HG02763 (cell line): ENCODE measurements around the gene MRPL2.
"Not testable (repeated sequence)": the region's sequence is repeated elsewhere in the genome, so short reads cannot be mapped to it uniquely, and the experiment has no call there.

Experiments
- ATAC-seq: cut with Tn5 transposase; IDR thresholded peaks from one replicate; pipeline ENCODE4 v1.9.1; 2021; ENCODE audit warnings: mild to moderate bottlenecking, moderate library complexity; ENCODE audit not compliant: unreplicated experiment

The MRPL2 gene

DNA sequence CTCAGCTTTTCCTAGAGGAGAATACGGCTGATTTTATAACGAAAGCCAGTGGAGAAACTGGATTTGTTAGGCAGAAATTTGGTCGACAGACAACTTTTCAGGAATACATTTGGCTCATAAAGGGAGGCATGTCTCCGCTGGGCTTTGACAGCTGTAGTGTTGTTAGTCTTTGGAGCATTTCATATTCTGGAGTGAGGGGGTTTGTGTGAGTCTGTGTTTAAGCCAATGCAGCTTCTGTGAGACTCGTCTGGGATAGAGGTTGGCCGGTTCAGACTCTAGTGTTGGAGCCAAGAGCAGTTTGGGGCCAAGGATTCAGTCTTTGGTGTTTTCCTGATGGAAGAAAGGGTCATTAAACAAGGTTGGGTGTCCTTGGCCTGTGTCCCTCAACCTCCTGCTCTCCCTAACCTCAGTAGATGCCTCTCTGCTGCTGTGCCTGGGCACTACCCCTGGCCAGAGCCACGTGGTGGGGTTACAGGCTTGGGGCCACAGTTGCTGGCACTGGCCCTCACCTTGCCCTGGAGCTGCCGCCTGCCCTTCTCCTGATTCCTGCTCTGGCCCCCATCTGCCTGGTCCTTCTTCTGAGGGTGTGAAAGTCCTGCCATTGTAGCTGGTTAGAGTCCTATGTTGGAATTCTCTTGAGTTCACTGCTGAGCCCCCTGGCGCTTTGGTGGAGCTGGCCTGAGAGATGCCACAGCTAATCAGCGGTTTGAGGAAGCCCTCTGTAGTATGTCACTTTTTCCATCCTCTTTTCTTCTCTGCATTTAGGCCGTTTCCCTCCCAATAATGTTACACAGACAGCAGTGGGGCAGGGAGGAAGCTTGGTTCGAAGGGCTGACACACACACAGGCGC, 23.8 kb upstream of the MRPL2 start:
- ATAC-seq: no peak

DNA sequence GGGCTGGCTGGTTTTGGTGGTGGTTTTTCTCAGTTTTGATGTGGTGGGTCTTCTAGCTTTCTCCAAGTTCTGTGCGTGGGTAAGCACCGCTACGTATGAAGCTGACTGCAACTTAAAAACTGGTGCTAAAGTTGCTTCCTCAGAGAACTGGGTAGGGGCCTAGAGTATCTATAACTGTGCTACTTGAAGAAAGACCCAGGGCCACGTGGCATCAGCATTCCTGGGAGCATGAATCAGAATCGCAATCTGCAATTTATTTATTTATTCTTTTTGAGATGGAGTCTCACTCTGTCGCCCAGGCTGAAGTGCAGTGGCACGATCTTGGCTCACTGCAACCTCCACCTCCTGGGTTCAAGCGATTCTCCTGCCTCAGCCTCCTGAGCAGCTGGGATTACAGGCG, 22.7 kb upstream of the MRPL2 start:
- not testable (repeated sequence) for ATAC-seq

DNA sequence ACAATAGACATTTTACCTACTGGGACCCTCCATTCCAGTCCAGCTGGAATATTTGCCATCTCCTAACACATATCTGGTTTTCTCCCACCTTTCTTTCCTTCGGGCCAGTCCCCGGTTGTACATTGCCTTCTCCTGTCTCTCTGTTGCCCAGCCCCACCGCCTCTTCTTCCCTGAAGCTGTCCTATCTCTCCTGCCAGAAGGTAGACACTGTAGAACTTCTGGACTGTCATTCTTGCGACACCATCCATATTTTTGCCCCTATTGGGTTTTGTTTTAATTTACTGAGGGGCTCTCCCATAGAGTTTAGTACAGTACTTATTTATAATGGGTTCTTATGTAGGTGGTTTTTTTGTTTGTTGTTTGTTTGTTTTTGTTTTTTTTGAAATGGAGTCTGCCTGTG, 21.8 kb upstream of the MRPL2 start:
- no peak for ATAC-seq

DNA sequence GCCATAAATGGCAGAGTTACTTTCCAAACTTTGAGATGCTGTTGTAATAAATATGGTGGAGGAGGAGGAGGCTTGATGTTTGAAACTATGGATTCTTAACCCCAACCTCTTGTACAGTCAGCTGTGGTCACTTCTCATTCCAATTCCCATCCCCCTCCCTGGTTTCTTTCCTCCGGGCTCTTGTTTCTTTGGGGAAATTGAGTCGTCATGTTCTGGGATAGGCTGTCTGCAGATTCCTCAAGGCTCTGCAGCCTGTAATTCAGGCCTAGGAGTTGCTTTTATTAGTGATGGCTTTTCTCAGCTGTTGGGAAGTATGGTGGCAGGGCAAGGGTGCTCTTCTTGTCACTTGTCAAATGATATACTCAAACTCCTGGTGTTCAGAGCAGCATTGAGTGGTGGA, 19.5 kb upstream of the MRPL2 start:
- no peak for ATAC-seq

DNA sequence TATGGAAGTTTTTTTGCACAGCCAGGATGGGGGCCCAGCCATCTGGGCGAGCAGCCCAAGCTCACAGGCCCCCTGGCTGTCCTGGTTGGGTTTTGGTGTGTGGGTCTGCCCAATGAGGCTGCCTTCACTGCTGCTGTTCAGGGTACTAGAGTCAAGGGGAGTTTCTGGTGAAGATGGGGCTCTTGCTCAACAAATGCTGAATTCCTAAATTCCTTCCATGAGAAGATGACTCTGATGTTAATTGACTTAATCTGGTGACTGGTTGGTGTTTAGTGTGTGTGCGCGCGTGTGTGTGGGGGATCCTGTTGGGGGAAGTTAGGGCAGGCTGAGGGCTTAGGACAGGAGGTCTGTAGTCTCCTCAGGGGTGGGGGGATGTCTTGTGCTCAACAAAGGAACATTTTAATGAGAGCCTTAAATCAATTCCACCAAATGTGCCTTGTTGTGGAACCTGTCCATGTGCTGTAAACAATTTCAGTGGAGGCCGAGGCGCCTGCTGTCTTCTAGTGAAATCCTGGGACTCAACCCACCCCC, 18.8 kb upstream of the MRPL2 start:
- no peak for ATAC-seq

DNA sequence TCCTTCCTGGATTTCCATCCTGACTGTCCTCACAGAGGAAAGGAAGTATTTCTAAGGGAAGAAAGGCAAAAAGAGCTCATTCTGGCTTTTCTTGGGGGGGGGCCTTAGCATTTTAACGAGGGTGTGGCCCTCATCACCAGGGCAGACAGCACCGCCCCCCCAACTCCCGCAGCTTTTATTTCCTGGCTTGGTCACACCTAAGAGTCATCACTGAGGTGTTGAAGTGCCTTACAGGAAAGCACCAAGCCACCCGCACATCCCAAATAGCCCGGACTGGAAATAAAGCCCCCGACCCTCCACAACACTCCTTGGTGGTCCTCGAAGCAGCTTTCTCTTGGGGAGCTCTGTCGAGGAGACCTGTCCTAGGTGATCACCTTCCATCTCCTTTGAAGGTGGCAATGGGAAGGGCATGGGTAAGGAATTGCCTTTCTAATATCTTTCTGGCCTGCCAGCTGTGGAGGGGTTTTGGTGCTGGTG, 18.1 kb upstream of the MRPL2 start:
- no peak for ATAC-seq

DNA sequence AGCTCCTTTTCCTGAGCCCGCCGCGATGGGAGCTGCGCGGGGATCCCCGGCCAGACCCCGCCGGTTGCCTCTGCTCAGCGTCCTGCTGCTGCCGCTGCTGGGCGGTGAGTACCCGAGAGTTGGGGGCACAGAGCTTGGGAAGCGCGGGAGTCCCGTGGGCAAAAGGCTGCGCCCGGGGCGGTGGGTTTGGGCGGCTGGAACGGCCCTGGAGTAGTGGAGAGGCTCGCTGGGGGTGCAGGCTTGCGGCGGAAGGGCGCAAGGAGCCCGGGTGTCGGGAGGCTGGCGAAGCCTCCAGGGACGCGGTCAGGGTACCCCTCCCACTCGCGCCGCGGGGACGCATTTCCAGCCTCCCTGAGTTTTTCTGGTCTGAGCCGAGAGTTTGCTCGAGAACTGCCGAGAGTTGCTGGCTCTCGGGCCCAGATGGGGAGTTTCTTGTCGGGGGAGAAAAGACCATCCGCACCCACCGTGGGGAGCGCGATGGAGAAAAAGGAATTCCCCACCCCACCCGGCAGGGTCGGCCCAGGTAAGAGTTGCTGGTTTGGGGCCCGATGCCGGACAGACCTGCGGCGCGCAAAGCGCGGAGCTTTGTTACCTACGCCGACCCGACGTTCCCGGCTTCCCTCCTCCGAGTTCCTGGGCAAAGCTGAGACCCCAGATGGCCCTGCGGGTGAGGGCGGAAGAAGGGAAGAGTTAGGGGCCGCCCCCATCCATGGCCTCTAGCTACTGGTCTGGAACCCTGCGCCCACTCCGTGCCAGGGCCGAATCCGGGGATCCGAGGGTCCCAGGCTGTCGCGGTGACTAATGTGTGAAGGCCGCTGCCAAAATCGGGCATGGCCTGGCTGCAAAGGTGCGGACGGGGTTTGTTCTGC, 17.5 kb upstream of the MRPL2 start:
- no peak for ATAC-seq

DNA sequence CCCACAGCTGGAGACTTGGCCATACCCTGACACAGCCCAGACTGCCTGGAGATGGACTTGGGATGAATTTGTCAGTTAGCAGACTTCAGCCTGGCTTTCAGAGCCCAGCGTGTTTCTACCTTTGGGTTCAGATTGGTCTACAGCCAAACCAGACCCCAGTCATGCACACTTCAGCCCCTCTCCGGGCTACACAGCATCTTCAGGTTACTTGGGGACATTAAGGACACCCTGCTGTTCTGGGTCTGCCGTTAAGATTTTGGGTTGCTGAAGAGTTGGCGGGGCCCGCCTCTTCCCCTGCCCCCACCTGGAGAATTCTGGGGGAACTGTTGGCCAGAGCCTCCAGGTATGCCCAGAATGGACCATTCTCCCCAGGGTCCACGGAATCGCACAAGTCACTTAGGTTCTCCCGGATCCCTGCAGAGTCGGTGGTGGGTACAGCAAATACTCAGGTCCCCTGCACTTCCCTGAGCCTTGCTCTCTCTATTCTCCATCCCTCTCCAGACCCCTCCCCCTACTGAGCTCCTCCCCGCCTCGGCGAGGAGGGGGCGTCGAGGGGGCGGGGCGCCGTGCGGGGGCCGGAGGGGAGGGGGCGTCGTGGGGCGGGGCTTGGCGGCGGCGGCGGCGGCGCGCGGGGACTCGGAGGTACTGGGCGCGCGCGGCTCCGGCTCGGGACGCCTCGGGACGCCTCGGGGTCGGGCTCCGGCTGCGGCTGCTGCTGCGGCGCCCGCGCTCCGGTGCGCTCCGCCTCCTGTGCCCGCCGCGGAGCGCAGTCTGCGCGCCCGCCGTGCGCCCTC, 16.6 kb upstream of the MRPL2 start, which contains the start of gene PTK7:
PTK7 (plus strand) TSS at position 645 of the 794 bp plus-strand sequence. CDS start 175 bp downstream, outside the sequence.
- no peak for ATAC-seq

DNA sequence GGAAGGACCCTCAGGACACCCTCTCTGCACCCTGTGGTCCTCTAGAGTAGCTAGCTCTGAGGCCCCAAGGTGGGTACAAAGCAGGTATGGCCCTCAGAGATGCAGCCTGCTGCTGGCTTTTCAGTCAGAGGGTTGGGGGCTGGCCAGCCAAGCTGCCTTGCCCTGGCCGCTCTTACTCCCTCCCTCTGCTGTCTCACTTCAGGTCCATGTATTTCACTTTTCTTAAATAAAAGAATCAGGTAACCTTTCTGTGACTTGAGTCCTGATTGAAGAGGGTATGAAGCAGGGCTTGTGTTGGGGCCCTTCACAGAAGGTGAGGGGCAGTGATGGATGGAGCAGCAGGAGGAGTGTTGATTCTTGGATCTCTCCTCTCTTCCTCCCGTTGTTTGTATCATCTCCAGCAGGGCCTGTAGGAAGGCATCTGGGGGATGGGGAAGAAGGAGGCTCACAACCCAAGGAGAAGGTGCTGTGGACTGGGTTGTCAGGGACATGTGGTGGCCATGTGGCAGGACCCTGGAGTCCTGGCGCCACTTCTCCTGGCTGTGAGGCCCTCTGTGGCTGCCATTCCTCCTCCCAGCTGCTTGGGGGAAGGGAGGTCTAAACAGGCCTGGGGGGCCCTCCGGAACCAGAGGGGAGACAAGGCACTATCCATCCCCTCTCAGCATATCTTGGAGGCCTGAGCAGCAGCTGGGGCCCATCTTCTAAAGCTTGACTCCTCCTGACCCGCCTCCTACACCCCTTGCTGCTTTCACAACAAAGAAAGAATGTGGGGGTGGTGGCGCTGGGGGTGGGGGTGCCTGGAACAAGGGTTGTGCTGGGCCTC, 15.8 kb upstream of the MRPL2 start:
- ATAC-seq: no peak

DNA sequence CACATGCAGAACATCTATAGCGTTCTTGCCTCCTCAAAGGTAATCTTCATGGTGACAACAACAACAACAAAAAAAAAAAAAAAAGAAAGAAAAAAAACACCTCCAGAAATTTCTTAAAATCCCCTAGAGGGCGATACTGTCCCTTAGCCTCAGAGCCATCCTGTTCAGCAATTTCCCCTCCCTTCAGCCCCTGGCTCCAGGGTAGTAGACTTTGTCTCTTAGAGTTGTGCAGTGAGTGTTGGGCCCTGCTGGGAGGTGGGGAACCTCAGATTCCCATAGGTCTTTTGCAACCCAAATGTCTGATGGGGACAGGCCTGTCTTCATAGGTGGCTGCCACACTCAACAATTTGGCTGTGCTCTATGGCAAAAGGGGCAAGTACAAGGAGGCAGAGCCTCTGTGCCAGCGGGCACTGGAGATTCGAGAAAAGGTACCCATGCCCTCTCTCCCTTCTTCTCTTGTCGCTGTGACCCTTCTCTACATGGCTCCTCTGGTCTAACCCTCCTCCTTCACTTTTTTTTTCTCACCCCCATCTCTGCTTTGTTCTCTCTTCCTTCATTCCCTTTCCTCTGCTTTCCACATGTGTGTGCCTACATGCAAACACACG, 10.9 kb upstream of the MRPL2 start:
- no peak for ATAC-seq

DNA sequence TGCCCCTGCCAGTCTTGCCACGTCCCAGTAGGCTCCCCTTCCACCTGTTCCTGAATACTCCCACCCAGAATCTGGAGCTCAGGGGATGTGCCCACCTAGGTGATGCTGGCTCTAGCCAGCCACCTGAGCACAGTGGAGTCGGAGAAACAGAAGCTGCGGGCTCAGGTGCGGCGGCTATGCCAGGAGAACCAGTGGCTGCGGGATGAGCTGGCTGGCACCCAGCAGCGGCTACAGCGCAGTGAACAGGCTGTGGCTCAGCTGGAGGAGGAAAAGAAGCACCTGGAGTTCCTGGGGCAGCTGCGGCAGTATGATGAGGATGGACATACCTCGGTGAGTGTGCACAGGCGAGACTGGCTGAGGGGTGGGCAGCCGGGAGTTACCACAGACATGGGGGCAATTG, 3.6 kb upstream of the MRPL2 start:
- ATAC-seq: no peak

DNA sequence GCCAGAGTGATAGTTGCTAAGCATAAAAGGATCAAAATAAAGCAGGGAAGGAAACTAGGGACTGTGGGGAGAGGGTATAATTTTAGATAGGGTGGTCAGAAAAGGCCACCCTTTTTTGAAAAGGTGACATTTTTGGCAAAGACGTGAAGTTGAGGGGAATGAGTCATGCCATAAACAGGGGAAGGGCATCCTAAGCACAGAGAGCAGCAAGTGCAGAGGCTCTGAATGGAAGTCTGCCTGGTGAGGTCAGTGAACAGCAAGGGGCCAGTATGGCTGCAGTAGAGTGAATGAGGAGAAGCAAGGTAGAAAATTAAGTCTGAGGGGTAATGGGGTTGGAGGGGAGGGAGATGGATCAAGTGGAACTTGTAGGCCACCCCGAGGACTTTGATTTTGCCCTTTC, 2.6 kb upstream of the MRPL2 start:
- ATAC-seq: no peak

DNA sequence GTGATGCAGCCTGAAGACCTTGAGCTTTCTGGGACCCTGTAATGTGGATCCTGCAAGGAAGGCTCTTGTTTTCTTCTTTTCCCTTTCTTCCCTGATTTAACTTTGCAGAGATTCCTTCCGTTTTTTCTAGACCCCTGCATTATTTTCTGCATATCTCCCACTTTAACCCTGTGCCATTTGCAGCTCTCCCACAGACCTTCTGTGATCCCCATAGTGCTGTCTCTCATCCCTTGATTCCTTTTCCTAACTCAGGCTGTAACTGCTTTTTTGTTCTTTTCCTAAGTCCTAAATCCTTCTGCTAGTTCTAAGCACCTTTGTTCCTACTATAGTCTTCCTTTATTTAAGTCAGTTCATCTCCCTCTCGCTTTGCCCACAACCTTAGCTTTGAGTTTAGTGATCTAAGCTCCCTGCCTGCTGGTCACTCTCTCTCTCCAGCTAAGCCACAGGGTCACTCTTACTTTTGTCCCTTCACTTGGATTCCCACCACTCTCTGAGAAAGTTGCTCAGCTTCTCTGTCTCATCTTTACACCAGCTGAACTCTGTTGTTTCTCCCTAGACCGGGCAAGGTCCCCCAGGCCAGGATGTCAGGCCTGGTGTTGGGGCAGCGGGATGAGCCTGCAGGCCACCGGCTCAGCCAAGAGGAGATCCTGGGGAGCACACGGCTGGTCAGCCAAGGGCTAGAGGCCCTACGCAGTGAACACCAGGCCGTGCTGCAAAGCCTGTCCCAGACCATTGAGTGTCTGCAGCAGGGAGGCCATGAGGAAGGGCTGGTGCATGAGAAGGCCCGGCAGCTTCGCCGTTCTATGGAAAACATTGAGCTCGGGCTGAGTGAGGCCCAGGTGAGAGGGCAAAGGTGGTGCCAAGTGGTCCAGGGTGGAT, 1.8 kb upstream of the MRPL2 start:
- ATAC-seq: no peak

DNA sequence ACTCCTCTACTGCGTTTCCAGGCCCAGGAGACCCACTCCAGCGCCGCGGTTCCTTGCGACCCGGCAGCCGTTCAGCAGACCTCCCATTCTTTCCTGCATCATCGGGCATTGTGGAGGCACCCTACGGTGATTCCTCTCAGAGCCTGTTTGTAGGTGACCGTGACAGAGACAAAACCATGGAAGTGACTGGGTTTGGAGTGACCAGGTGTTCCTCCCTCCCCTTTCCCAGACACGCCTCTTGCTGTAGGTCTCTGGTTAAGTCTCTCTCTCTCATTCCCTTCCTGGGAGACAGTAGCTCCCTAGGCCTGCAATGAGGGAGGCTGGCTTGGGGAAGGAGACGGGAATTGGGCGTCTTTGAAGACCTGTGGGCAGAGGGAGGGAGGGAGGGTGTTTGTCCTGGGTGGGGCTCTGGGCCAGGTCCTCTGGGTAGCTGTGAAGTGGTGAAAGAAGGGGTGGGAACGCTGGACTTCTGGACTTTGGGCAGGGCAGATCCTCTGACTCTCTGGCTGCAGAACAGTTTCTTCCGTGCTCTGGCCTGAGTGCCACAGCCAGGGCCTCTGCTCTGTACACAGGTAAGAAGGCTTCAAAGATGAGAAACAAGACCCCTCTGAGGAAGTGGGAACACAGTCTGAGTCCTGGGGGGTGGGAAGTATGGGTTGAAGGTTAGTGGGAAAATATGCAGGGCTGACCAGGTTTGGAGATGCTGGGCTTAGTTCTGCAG, 960 bp upstream of the MRPL2 start:
- no peak for ATAC-seq

DNA sequence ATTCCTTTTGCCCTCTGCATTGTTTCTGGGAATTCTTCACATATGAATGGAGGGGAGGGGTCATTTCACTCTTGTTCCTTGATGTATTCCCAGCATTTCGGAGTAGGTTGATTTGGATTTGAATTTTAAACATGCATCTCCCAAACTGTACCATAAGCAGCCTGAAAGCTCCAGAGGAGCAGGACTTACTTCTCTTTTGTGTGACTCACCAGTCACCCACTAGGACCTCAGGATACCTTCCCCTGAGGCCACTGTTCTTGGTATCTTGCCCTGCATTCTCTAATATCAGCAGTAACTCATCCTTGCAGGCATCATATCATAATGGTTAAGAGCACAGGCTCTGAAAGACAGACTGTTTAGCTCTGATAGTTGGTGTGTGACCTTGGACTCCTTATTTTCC, 703 bp downstream of the MRPL2 start:
- ATAC-seq: no peak

DNA sequence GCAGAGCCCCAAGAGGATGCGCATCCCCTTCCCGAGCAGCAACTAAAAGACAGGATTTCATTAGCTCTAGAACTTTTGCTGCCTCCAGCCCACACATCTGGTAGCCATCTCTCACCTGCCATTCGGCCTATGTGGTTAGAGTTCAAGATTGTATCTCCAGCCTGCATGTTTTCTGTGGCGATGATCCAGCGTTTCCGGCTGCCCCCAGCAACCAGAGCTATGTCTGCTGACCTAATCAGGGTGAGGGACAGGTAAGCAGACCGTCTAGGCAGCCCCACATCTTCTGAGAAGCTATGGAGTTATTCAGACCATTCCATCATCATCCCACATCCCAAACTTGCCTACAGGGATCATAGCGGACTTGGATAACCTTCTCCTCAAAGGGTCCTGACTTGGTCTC, 3.3 kb downstream of the MRPL2 start:
- ATAC-seq: no peak

DNA sequence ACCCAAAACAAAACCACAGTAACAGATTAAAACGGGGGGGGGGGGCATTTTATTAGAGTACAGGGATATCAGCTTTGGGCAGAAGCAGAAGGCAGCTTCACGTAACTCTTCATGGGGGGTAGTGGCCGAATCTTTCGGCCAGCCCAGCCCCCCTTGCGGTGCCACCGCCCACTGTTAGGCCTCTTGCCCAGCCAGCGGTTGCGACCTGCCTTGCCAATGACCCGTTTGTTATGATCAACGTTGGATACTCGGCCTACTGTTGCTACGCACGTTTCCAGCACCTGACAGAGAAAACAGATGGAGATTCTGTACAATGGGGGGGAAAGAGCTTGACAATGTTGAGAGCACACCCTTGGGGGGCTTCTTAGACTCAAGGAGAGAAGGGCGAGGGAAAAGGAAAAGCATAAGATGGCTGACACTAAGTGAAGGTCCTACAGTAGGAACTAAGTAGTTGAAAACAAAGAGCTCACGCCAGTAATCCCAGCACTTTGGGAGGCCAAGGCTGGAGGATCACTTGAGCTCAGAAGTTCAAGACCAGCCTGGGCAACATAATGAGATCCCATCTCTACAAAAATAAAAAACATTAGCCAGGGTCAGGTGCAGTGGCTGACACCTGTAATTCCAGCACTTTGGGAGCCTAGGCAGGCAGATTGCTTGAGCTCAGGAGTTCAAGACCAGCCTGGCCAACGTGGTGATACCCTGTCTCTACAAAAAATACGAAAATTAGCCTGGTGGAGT, 4.9 kb downstream of the MRPL2 start:
- ATAC-seq: no peak
